H9 (cell line): ENCODE data around the gene ECSCR. TPM values are rescaled to one million over a fixed set of nuclear protein-coding genes. Genes with fewer than 3 reads are reported as not detected.

Source experiments
- DNase-seq: peaks from one replicate; pipeline ENCODE4 v3.0.0-alpha.2; 2017
- H2AFZ ChIP-seq: one replicate; pipeline ENCODE4 v1.6.1; 2013; ENCODE audit warnings: mild to moderate bottlenecking, low read length, control low read depth, moderate library complexity
- H2AK5ac ChIP-seq: 2 replicates; pipeline ENCODE4 v1.6.1; 2013; ENCODE audit warnings: low read length, control low read depth, mixed read lengths; ENCODE audit not compliant: insufficient read length
- H2BK120ac ChIP-seq: one replicate; pipeline ENCODE4 v1.6.1; 2013; ENCODE audit warnings: low read depth, mild to moderate bottlenecking, low read length, control low read depth, inconsistent platforms; ENCODE audit not compliant: poor library complexity, severe bottlenecking
- H2BK12ac ChIP-seq: 2 replicates; pipeline ENCODE4 v1.6.1; 2013; ENCODE audit warnings: low read length, control low read depth, mixed read lengths, low read depth; ENCODE audit not compliant: insufficient read length
- H2BK15ac ChIP-seq: 2 replicates; pipeline ENCODE4 v1.6.1; 2013; ENCODE audit warnings: low read depth, low read length, control low read depth
- H2BK20ac ChIP-seq: one replicate; pipeline ENCODE4 v1.6.1; 2013; ENCODE audit warnings: low read depth, mild to moderate bottlenecking, low read length, control low read depth, inconsistent platforms; ENCODE audit not compliant: poor library complexity, severe bottlenecking
- H2BK5ac ChIP-seq: 2 replicates; pipeline ENCODE4 v1.6.1; 2013; ENCODE audit warnings: low read length, control low read depth, mixed read lengths; ENCODE audit not compliant: insufficient read length
- H3K14ac ChIP-seq: 2 replicates; pipeline ENCODE4 v1.6.1; 2013; ENCODE audit warnings: low read length, control low read depth; ENCODE audit not compliant: insufficient read depth
- H3K18ac ChIP-seq: 2 replicates; pipeline ENCODE4 v1.6.1; 2013; ENCODE audit warnings: low read depth, mild to moderate bottlenecking, mixed read lengths, low read length, control low read depth; ENCODE audit not compliant: insufficient read length
- H3K23ac ChIP-seq: 2 replicates; pipeline ENCODE4 v1.6.1; 2013; ENCODE audit warnings: low read length, control low read depth, mixed read lengths, low read depth; ENCODE audit not compliant: insufficient read length
- H3K23me2 ChIP-seq: 2 replicates; pipeline ENCODE4 v1.6.1; 2013; ENCODE audit warnings: low read depth, mild to moderate bottlenecking, mixed read lengths, low read length, control low read depth; ENCODE audit not compliant: insufficient read length, poor library complexity, severe bottlenecking
- H3K27ac ChIP-seq: 2 replicates; pipeline ENCODE4 v1.5.1; 2013; ENCODE audit warnings: low read length, control low read depth, mixed read lengths, low read depth; ENCODE audit not compliant: insufficient read length
- H3K27me3 ChIP-seq: 2 replicates; pipeline ENCODE4 v1.6.1; 2013; ENCODE audit warnings: low read length, control low read depth, inconsistent platforms; ENCODE audit not compliant: insufficient read depth
- H3K4ac ChIP-seq: 2 replicates; pipeline ENCODE4 v1.6.1; 2013; ENCODE audit warnings: low read depth, mild to moderate bottlenecking, control low read depth, inconsistent platforms, low read length, moderate library complexity
- H3K4me1 ChIP-seq: 2 replicates; pipeline ENCODE4 v1.6.1; 2013; ENCODE audit warnings: low read length, control low read depth, inconsistent platforms; ENCODE audit not compliant: insufficient read depth
- H3K4me2 ChIP-seq: 2 replicates; pipeline ENCODE4 v1.6.1; 2013; ENCODE audit warnings: low read length, control low read depth, mixed read lengths; ENCODE audit not compliant: insufficient read length, insufficient read depth
- H3K56ac ChIP-seq: 2 replicates; pipeline ENCODE4 v1.6.1; 2013; ENCODE audit warnings: low read depth, mild to moderate bottlenecking, mixed read lengths, low read length, control low read depth; ENCODE audit not compliant: insufficient read length
- H3K79me1 ChIP-seq: 2 replicates; pipeline ENCODE4 v1.6.1; 2013; ENCODE audit warnings: low read depth, mild to moderate bottlenecking, moderate library complexity, low read length, control low read depth, inconsistent platforms; ENCODE audit not compliant: insufficient read depth, poor library complexity, severe bottlenecking
- H3K79me2 ChIP-seq: 2 replicates; pipeline ENCODE4 v1.6.1; 2013; ENCODE audit warnings: low read length, control low read depth, inconsistent platforms; ENCODE audit not compliant: insufficient read depth
- H3K9ac ChIP-seq: 2 replicates; pipeline ENCODE4 v1.6.1; 2013; ENCODE audit warnings: low read length, control low read depth, mixed read lengths; ENCODE audit not compliant: insufficient read length; ENCODE audit errors: extremely low read depth
- H3K9me3 ChIP-seq: one replicate; pipeline ENCODE4 v1.6.1; 2013; ENCODE audit warnings: low read depth, low read length, inconsistent platforms; ENCODE audit not compliant: control insufficient read depth
- H3T11ph ChIP-seq: one replicate; pipeline ENCODE4 v1.6.1; 2013; ENCODE audit warnings: mild to moderate bottlenecking, low read length, control low read depth, inconsistent platforms
- H4K20me1 ChIP-seq: one replicate; pipeline ENCODE4 v1.6.1; 2013; ENCODE audit not compliant: control insufficient read depth, insufficient read length, insufficient read depth
- H4K5ac ChIP-seq: 2 replicates; pipeline ENCODE4 v1.6.1; 2013; ENCODE audit warnings: low read depth, mild to moderate bottlenecking, mixed read lengths, low read length, control low read depth; ENCODE audit not compliant: insufficient read length
- H4K8ac ChIP-seq: replicated peaks from 2 replicates; pipeline ENCODE4 v1.6.1; 2013; ENCODE audit warnings: low read length, control low read depth, mixed read lengths, low read depth; ENCODE audit not compliant: insufficient read length
- H4K91ac ChIP-seq: 2 replicates; pipeline ENCODE4 v1.6.1; 2013; ENCODE audit warnings: low read depth, mild to moderate bottlenecking, moderate library complexity, mixed read lengths, low read length, control low read depth; ENCODE audit not compliant: insufficient read length
- H3K27ac Mint-ChIP-seq, 3 experiments: 2 replicates in 2 of 3; 3 replicates in 1 of 3; pipeline ENCODE4 v1.8.0; 2020 to 2021; ENCODE audit warnings: mixed read lengths in 3 of 3, mild to moderate bottlenecking in 1 of 3, moderate library complexity in 1 of 3
- H3K27me3 Mint-ChIP-seq: 2 replicates; pipeline ENCODE4 v1.8.0; 2021; ENCODE audit warnings: low read depth, mild to moderate bottlenecking, moderate library complexity, mixed read lengths
- H3K36me3 Mint-ChIP-seq, 3 experiments: 2 replicates in 2 of 3; 3 replicates in 1 of 3; pipeline ENCODE4 v1.8.0; 2020 to 2021; ENCODE audit warnings: low read depth in 3 of 3, mixed read lengths in 3 of 3; ENCODE audit not compliant: insufficient read depth in 1 of 3
- H3K4me1 Mint-ChIP-seq, 2 experiments: 2 replicates each; pipeline ENCODE4 v1.8.0; 2020; ENCODE audit warnings: mixed read lengths in 2 of 2
- H3K4me3 Mint-ChIP-seq, 2 experiments: 2 replicates in 1 of 2; 3 replicates in 1 of 2; pipeline ENCODE4 v1.8.0; 2020 to 2021; ENCODE audit warnings: mild to moderate bottlenecking in 2 of 2, mixed read lengths in 2 of 2, moderate library complexity in 1 of 2
- H3K9me3 Mint-ChIP-seq, 2 experiments: 2 replicates in 1 of 2; 3 replicates in 1 of 2; pipeline ENCODE4 v1.8.0; 2020; ENCODE audit warnings: mild to moderate bottlenecking in 2 of 2, mixed read lengths in 2 of 2, moderate library complexity in 1 of 2
- WGBS: extraction: QIAGEN DNeasy Blood & Tissue Kit; methylation state at CpG from one replicate; pipeline ENCODE4 v1.1.7; 2013; ENCODE audit warnings: missing lambda C conversion rate, low lambda C conversion rate, mixed read lengths; ENCODE audit not compliant: insufficient read length; ENCODE audit errors: extremely low coverage; 5-methylcytosine and 5-hydroxymethylcytosine counted together
- total RNA-seq: library from RNA; stranded (reverse); gene quantifications from 2 replicates; pipeline ENCODE4 v1.2.1, GENCODE V29; 2021
- TF ChIP-seq, protein P1 (sequence below): fragments of 200-600 bp; sonication (generic); conservative IDR thresholded peaks from 3 replicates; pipeline ENCODE4 v1.8.0; 2021; ENCODE audit warnings: antibody characterized with exemption, mild to moderate bottlenecking

The ECSCR gene
- total RNA-seq, 1 experiment from 2014 or later = 1.6 TPM

DNA sequence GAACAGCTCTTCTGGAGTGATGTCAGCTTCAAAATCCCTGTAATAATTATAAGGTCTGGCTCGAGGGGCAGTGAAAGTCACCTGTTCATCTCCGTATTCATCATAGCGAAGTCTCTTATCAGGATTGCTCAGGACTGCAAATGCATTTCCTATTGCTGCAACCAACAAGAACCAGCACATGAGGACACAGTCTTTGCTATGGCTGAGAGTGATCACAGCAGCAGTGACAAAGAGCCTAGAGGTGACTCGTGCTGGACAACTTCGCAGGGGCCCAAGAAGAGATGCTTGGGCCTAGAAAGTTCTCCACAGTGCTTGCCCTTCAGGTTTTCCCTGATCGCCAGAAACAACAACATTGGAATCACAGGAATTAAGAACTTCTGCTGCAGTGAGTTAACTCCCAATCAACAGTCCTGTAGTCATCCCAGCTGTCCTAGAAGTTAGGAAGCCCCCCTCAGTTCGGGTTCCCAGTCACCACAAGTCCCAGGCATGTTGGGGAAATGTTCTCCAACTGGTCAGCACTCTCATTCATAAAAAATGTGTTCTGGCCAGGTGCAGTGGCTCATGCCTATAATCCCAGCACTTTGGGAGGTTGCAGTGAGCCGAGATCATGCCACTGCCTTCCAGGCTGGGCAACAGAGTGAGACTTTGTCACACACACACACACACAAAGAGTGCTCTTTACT, 36.2 kb downstream of the ECSCR start:
- no peak overlapping the region for H2AFZ ChIP-seq
- no peak overlapping the region for H4K5ac ChIP-seq
- H3K36me3 Mint-ChIP-seq = peaks cover 5 to 61% (median 45%) of the 10 kb centered on the region in 3 experiments
- H3K14ac ChIP-seq = no peak overlapping the region
- no peak for DNase-seq
- no peak overlapping the region for H3K18ac ChIP-seq
- TF ChIP-seq, protein P1, sequence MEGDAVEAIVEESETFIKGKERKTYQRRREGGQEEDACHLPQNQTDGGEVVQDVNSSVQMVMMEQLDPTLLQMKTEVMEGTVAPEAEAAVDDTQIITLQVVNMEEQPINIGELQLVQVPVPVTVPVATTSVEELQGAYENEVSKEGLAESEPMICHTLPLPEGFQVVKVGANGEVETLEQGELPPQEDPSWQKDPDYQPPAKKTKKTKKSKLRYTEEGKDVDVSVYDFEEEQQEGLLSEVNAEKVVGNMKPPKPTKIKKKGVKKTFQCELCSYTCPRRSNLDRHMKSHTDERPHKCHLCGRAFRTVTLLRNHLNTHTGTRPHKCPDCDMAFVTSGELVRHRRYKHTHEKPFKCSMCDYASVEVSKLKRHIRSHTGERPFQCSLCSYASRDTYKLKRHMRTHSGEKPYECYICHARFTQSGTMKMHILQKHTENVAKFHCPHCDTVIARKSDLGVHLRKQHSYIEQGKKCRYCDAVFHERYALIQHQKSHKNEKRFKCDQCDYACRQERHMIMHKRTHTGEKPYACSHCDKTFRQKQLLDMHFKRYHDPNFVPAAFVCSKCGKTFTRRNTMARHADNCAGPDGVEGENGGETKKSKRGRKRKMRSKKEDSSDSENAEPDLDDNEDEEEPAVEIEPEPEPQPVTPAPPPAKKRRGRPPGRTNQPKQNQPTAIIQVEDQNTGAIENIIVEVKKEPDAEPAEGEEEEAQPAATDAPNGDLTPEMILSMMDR = no peak
- no peak overlapping the region for H3K4me3 Mint-ChIP-seq
- no peaks in the 10 kb centered on the region for H3K4me1 ChIP-seq
- H3K9ac ChIP-seq = no peak overlapping the region
- no peak overlapping the region for H3K4ac ChIP-seq
- H3K56ac ChIP-seq = no peak overlapping the region
- no peaks in the 10 kb centered on the region for H3K27me3 ChIP-seq
- H3K27ac Mint-ChIP-seq = no peak overlapping the region
- H3K27me3 Mint-ChIP-seq = no peaks in the 10 kb centered on the region
- H3K23ac ChIP-seq = no peak overlapping the region
- no peak overlapping the region for H3T11ph ChIP-seq
- no peaks in the 10 kb centered on the region for H3K79me1 ChIP-seq
- no peaks in the 10 kb centered on the region for H3K9me3 Mint-ChIP-seq
- H2BK5ac ChIP-seq = no peak overlapping the region
- no peak overlapping the region for H3K4me2 ChIP-seq
- no peak overlapping the region for H2BK15ac ChIP-seq
- no peaks in the 10 kb centered on the region for H3K23me2 ChIP-seq
- H2AK5ac ChIP-seq = no peak overlapping the region
- no peak overlapping the region for H4K91ac ChIP-seq
- no peak overlapping the region for H3K27ac ChIP-seq
- WGBS = no CpG with 5 or more reads among the region's 8 CpGs
- no peak overlapping the region for H4K8ac ChIP-seq
- H3K4me1 Mint-ChIP-seq = peaks cover 0 to 4% of the 10 kb centered on the region in 2 experiments; a peak in 1 of 4 replicates
- H3K79me2 ChIP-seq = no peaks in the 10 kb centered on the region
- H4K20me1 ChIP-seq = no peaks in the 10 kb centered on the region
- H2BK12ac ChIP-seq = no peak overlapping the region
- H3K9me3 ChIP-seq = no peaks in the 10 kb centered on the region
- no peak overlapping the region for H2BK20ac ChIP-seq
- no peak overlapping the region for H2BK120ac ChIP-seq
